NCI-H345 treated with DMSO at 0.1 percent for 48 hours (cell line): ENCODE results near the gene TSPAN15.

Experiments used
- DNase-seq: peaks from one replicate; lab custom pipeline; 2025; ENCODE audit not compliant: unreplicated experiment; lab: John Stamatoyannopoulos, UW

Gene TSPAN15

DNA sequence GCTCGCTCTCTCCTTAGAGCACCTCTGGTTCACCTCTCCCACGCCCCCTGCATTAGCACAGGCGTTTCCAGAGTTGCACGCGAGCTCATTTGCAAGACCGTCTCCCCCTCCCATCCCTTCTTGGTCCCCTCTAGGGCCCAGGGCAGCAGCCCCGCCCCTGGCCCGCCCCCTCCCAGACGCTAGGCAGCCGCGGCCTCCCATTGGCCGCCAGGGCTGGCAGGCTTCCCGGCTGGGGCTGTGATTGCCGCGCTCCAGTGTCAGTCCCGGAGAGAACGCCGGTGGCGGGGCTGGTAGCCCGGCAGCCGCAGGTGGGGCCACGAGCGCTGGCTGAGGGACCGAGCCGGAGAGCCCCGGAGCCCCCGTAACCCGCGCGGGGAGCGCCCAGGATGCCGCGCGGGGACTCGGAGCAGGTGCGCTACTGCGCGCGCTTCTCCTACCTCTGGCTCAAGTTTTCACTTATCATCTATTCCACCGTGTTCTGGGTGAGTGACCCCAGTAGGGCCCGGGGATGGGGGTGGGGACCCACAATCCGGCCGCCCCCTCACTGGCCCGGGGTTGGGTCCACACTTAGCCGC, at the start of gene TSPAN15:
TSS of gene TSPAN15 (plus strand) at position 257 of the 575 bp plus-strand sequence. CDS start at position 387, 130 bp downstream.
- DNase-seq: peak; percentile 76

DNA sequence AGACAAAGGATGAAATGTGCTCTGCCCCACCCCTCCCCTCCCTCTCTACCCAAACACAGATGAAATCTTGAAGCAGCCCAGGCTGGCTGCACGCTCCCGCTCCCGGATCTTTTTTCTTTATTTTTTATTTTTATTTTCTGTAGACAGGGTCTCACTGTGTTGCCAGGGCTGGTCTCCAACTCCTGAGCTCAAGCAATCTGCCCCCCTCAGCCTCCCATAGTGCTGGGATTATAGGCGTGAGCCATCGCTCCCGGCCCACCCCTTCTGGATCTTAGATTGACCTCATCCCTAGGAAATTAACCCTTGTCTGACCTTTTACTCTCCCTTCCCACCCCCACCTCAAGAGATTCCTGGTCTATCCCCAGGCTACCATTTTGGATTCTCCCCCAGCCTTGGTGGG, 48.9 kb upstream of the TSPAN15 start:
- no peak for DNase-seq

DNA sequence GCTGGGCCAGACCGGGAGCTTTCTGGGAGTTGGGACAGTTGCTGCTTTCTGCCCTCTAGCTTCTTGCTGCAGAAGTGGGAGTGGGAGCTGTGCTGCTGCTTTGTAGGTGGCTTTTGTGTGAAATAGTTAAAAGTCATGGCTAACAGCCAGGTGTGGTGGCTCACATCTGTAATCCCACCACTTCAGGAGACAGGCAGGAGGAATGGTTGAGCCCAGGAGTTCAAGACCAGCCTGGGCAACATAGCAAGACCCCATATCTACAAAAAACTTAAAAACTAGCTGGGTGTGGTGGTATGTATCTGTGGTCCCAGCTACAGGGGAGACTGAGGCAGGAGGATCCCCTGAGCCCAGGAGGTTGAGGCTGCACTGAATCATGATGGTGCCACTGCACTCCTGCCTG, 48.2 kb upstream of the TSPAN15 start:
- no peak for DNase-seq

DNA sequence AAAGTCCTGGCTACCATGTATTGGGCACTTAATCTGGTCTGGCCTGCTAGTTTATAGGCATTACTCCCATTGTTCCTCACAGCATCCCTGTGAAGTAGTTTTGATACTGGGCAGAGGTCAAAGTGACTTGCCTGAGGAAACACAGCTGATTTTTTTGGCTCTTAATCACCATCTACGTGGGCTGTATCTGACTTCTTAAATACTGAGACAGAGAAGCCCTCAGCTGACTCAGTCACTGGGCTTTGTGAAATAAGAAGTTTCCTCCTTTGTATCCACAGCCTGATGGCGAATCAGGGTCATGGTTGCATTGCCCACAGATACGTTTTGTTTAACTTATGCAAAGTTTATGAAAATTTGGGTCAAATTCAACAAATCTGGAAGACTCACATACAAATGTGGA, 47.7 kb upstream of the TSPAN15 start:
- DNase-seq: no peak

DNA sequence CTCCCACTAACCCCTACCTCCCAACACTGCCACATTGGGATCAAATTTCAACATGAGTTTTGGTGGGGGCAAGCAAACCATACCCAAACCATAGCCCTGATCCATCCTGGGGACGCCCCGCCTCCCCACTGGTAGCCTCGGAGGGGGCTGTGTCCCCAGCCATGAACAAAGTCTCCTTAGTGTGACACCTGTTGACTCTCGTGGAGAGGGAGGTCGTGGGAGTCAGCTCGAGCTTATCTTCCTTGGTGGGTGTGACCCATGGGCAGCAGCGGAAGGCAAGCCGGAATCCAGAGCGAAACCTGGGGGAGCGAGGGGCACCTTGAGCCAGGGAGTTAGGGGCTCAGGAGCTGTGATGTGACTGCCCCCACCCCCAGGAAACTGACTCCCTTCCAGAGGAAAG, 46.5 kb upstream of the TSPAN15 start:
- no peak for DNase-seq

DNA sequence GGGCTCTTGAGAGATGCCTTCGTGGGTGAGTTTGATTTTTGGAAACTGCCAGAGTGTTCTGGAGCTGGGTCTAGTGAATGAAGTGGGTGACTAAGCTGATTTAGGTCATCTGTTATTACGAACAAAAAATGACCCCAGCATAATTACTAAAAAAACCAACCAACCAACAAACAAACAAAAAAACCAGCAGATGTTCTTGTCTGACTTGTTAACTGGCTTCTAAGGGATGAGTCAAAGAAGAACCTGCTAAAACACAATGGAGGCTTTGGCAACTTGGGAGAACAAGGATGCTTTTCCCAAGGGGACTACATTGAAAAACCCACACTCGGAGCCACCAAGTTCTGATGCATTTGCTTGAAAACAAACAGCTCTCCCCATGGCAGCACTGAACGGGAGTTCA, 46.0 kb upstream of the TSPAN15 start:
- no peak for DNase-seq

DNA sequence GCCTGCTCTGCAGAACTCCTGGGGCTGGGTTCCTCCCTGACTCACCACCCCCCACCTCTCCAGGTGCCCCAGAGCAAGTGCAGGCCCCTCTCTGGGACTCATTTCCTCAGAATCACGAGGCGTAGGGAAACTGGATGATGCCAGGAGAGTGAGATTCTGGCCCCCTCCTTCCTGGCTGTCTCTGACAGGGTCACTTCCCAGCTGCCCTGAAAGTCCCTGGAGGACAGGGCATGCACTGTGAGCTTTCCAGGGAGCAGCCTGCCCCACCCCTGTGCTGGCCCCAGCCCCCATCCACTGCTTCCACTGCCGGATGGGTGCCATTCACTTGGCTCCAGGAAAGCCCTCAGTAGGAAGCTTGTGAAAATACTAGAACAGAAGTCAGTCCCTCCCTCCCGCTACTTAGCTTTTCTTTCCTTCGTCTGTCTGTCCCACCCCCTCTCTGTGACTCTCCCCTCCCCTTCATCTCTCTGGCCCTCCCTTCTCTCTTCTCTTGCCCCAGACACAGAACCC, 44.9 kb upstream of the TSPAN15 start:
- DNase-seq: no peak

DNA sequence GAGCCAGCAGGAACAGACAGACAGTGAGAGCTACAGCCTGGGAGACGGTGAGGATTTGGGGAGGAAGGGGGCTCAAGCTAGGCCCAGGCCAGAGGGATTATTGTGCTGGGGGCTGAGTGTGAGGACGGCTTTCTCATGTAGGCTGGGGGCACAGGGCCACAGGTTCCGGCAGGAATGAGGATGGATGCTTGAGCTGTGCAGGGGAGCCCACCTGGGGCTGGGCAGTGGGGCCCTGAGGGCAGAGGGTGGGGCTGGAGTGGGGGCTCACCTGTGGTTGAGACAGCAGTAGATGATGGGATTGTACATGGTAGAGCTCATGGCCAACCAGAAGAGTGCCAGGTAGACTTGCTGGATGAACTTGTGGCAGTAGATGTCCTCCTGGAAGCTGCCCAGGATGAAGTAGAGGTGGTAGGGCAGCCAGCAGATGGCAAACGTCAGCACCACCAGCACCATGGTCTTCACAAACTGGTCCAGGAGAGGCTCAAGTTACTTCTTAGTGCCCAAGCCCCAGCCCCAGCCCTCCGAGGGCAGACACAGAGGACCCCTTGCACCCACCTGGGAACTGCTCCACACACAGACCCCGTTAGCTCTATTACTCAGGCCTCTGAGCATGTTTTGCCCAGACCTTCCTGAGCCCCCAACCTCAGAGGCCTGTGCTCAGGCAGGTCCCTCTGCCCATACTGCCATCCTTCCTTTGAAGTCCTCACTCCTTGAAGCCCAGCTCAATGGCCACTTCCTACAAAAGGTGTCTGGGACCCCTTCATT, 44.3 kb upstream of the TSPAN15 start:
- no peak for DNase-seq

DNA sequence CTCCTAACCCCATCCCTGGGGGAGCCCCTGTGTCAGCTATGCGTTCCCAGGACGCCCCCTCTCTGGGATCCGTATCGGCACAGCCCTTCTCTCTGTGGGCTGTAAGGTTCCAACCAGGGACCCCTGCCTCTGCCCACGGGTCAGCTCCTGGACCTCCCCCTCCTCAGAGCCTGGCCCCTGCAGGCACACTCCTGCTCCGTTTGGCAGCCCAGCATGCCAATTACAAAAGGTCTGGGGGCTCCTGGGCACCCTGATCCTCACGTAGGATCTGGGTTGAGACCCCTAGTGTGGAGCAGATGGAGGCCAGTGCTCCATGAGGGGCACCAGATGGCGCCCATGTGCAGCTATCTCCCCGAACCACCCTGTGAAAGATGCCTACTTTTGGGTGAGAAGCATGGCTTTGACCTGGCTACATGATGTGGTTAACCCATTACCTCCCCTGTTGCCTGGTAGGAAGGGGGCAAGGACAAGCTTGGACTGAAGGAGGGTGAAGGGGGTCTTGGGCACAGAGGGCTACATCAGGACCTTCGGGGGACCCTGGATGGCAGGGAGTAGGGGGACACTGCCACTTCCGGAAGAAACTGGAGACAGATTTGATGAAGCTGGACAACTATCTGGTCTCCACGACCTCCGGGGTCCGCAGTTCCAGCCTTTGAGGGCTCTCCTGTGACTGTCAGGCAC, 43.5 kb upstream of the TSPAN15 start:
- DNase-seq: no peak

DNA sequence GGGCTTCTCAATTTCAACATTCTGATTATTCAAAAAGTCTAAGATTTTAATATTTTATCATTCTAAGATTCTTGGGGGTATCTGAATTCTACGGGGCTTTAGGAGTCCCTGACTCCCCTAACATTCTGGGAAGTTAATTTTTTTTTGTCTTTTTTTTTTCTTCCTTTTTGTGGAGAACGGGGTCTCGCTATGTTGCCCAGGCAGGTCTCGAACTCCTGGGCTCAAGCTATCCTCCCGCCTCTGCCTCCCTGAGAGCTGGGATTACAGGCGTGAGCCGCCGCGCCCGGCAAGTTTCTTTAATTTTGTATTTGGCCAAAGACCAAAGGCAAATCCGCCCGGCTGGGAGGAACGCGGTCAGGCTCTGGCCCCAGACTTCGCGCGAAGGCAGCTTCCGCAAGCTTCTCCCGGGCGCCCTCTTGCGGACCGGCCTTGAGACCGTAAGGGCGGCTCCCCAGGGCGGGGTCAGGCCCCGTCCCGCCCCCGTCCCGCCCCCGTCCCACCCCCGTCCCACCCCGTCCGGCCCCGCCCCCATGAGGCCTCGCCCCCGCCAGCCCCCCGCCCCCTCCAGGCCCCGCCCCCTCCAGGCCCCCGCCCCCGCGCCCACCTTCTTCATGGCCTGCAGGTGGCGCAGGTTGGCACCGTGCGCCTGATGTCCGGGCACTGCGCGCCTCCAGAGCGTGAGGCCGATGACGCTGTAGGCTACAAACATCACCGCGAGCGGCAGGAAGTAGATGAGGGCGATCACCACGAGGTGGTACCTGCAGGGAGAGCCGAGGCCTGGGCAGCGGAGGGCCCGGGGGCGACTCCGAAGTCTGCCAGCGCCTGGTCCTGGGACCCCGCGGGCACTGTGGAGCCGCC, 42.7 kb upstream of the TSPAN15 start:
- peak; percentile 67 for DNase-seq

DNA sequence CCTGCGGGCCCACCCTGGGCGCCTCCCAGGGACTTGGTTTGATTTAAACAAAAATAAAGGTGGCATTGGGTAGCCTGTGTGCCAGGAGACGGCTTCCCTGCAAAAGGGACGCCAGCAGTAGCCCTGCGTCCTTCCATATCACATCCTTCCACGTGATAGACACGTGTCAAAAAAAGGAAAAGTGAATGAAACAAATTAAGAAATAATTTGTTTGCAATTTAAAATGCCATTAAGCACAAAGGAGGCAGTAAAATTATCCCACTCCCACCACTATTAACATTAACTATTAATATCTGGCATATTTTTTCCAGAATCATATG, 42.1 kb upstream of the TSPAN15 start:
- no peak for DNase-seq

DNA sequence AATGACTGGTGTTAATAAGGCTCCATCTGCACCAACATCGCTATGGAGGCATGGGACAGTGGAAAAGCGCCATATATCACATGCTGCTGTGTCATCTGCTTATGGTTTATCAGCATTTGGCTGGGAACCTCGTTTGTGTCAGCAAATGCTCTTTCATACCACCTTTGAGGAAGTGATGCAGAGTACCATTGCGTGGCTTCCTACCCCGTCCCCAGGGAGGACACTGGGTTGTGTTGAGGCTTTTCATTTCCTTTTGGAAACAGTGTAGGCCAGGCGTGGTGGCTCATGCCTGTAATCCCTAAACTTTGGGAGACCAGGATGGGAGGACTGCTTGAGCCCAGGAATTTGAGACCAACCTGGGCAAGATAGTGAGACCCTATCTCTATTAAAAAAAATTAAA, 41.3 kb upstream of the TSPAN15 start:
- DNase-seq: no peak

DNA sequence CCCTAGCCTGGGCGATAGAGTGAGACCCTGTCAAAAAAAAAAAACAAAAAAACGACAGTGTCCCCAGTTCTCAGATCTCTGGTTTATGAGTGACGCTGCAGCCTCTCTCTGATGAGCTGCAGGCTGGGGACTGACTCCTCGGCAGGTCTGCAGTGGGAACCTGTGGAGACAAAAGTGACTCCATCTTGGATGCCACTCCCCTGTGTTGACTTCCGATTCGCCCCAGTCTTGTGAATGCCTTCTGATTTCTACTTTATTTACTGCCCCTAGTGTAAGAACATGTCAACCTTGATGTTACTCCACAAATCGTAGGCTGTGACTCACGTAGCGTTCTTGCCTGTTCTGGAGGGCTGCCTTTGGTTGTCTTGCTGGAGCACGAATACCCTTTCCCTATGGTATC, 40.8 kb upstream of the TSPAN15 start:
- DNase-seq: no peak

DNA sequence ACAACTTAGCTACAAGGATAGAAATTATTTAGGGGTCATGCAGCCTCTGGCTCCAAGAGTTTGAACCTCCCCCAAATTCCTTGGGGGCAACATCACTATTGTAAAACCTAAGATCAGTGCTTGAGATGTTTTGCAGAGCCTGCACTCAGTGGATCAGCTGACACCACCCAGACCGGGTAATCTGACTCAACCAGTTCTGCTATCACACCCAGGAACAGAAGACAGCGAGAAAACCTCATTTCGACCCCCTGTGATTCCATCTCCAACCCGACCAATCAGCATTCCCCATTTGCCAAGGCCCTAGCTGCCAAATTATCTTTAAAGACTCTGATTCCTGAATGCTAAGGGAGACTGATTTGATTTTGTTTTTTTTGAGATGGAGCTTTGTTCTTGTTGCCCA, 39.8 kb upstream of the TSPAN15 start:
- DNase-seq: no peak

DNA sequence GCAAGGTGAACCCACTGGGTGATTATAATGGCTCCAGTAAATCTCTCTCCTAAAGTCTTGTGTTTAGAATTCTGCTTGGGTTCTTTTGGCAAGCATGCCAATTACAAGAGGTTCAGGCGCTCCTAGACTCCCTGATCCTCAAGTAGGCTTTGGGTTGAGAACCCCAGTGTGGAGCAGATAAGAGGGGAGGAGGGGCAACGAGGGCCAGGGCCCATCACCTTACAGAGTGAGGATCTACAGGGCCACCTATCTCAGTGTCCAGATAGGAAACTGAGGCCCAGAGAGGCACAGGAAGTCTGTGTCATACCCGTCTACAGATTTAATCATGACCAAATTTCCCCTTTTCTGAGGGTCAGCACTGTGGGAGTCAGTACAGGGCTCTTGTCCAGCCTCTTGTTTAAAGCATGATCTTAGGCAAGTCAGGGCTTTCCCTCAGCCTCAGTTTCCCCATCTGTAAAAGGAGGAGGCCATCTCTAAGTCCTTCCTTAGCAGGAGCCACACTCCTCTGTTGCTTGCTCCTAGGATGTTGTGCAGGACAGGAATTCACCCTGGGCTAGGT, 39.0 kb upstream of the TSPAN15 start:
- no peak for DNase-seq

DNA sequence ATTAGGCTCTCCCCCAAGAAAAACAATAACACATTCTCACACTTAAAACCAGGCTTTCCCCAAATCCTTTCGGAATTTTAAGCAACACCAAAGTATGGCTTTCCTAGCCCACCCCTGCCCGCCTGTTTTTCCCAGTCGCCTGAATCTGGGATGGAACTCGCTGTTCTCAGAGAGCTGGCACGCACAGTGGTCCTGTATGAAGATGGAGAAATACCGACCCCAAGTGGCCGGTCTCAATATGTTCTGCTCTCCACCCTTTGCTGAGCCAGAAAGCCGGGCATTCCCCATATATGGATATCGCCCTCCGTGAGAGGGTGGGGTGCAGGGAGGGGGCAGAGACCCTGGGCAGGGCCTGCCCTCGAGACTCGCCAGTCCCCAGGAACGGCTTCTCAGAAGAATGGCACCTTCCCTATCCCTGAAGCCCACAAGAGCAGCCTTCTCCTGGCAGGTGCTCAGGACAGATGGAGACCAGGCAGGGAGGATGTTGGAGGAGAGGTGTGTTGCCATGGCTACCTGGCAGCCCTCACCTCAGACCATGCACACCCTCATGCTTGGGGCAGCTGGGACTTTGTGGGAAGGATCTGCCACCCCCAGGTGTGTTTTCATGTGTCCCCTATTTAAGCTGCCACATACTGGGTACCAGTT, 37.9 kb upstream of the TSPAN15 start:
- no peak for DNase-seq

DNA sequence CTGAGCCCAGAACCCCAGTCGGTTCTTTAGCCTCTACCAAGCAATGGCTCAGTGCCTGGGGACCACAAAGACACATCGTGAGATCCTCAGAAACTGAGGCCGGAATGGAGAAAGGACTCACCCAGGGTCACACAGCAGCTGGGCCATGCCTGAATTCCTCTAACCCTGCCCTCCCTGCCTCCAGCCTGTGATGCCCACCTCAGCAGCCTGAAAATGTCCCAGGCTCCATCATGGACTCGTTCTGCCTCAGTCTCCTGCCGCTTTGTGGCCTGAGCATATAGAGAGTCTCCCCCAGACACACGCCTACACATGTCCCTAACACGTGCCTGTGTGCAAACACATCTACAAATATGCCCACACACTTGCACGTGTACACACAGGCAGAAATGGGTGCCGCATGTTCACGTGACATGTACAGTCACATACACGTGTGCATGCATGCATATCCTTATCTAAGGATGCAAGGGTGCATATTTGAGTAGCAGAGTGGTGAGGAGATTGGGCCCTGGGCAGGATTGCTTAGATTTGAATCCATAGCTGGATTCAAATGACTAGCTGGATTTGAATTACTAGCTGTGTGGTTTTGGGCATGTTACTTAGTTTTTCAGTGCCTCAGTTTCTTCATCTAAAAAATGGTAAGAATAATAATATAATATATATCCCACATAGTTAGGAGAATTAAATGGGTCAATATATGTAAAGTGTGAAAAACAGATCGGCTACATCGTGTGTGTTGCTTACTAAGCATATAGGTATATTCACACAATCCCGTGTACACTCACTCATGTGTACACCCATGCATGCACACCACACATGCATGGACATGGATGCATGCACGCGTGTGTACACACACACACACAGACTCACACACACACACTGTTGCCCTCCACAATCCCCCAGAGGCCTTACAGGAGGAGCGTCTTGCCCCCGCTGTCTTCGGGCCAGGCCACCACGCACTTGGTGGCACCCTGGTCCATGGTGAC, 36.9 kb upstream of the TSPAN15 start:
- DNase-seq: no peak

DNA sequence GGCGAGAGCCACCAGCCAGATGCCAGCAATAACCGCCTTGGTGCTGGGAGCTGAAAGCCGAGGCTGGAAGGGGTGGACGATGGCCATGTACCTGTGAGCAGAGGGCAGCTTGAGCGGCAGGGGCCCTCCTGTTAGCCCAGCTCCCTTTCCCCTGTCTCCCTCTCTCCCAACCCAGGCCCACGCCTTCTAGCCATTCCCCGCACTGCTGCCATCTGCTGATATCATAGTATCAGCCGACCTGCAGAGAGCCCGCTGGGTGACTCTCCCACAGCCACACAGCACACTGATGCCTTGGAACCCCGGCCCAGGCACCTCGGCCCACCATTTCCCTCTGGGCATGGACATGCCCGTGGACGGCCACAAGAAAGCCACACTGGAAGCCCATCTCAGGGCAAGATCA, 36.2 kb upstream of the TSPAN15 start:
- DNase-seq: no peak

DNA sequence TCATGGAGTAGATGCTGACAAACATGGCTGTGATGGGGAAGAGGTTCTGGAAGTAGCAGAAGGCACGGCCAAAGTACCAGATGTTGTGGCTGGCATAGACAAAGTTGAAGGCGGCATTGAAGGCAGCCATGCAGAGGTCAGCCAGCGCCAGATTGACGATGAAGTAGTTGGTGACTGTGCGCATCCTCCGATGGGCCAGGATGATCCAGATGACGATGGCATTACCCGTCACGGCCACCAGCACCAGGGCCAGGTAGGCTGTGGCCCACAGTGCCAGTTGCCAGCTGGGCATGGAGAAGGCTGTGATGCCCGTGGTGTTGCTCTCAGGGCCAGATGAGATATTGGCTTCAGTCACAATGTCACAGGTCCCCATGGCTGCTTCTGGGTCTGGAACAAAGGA, 35.3 kb upstream of the TSPAN15 start:
- no peak for DNase-seq
